DND-41 (cell line): ENCODE measurements around the gene SULT2B1.

Experiments
- CTCF ChIP-seq: IDR thresholded peaks from 2 replicates; pipeline ENCODE4 v1.5.1; 2012; ENCODE audit warnings: borderline replicate concordance, low read length, moderate library complexity, mild to moderate bottlenecking; ENCODE audit not compliant: poor library complexity, severe bottlenecking; ENCODE audit errors: extremely low read depth
- EZH2 ChIP-seq: IDR thresholded peaks from 3 replicates; pipeline ENCODE4 v1.6.1; 2012; ENCODE audit warnings: borderline replicate concordance, low read depth, mild to moderate bottlenecking, moderate library complexity, low read length, inconsistent platforms; ENCODE audit not compliant: severe bottlenecking

- TF ChIP-seq EZH2 = no peak
- peak; percentile 98 for TF ChIP-seq CTCF
Measured at GRCh38 chr19:48588670-48589401, 36.9 kb downstream of the SULT2B1 start.
